ENCODE measurements around the gene KCNG2. TPM values are rescaled to one million over a fixed set of nuclear protein-coding genes. Genes with fewer than 3 reads are reported as not detected.

KCNG2 gene
- total and polyA plus RNA-seq, 12 donors = 0.16 to 0.79 (median 0.24) TPM; not detected in 7

- DNase-seq (no peak), ATAC-seq (no peak)
- TF ChIP-seq, protein P1, sequence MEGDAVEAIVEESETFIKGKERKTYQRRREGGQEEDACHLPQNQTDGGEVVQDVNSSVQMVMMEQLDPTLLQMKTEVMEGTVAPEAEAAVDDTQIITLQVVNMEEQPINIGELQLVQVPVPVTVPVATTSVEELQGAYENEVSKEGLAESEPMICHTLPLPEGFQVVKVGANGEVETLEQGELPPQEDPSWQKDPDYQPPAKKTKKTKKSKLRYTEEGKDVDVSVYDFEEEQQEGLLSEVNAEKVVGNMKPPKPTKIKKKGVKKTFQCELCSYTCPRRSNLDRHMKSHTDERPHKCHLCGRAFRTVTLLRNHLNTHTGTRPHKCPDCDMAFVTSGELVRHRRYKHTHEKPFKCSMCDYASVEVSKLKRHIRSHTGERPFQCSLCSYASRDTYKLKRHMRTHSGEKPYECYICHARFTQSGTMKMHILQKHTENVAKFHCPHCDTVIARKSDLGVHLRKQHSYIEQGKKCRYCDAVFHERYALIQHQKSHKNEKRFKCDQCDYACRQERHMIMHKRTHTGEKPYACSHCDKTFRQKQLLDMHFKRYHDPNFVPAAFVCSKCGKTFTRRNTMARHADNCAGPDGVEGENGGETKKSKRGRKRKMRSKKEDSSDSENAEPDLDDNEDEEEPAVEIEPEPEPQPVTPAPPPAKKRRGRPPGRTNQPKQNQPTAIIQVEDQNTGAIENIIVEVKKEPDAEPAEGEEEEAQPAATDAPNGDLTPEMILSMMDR (IDR thresholded peaks at IDR 0.05) = no peak
- 77% methylated on average over 17 of the region's 17 CpGs for WGBS, 2 donors
- Histone ChIP-seq H3K27ac (no peak overlapping the region), H3K4me3 (no peak overlapping the region), H3K27me3 (peaks cover 0 to 33% (median 28%) of the 10 kb centered on the region in 7 donors), H3K36me3 (no peaks in the 10 kb centered on the region), H3K4me1 (peaks cover 0 to 8% (median 0%) of the 10 kb centered on the region in 9 donors), H3K9me3 (no peaks in the 10 kb centered on the region)
- intact Hi-C loops (cut with DNase I) = no loop called here
These were observed 57.6 kb downstream of the KCNG2 start for GRCh38 chr18:79855147-79855933.

GRCh38 chr18:79856119-79857007 is 58.6 kb downstream of the KCNG2 start:
- TF ChIP-seq, protein P1 (IDR thresholded peaks at IDR 0.05) = no peak
- no peaks in the 10 kb centered on the region for H3K36me3 ChIP-seq
- peaks cover 0 to 33% (median 31%) of the 10 kb centered on the region in 7 donors for H3K27me3 ChIP-seq
- intact Hi-C loops (cut with DNase I) = no loop called here
- ATAC-seq = peak in 1 of 8 donors; percentile 59
- WGBS, 2 donors = 42 to 51% methylated on average over 26 of the region's 26 CpGs
- H3K27ac ChIP-seq = no peak overlapping the region
- DNase-seq = no peak
- peaks cover 0 to 8% (median 0%) of the 10 kb centered on the region in 11 donors for H3K9me3 ChIP-seq
- peaks cover 0 to 8% (median 0%) of the 10 kb centered on the region in 9 donors for H3K4me1 ChIP-seq
- H3K4me3 ChIP-seq = no peak overlapping the region

GRCh38 chr18:79857082-79857671 is 59.4 kb downstream of the KCNG2 start:
- peaks cover 0 to 17% (median 4%) of the 10 kb centered on the region in 11 donors for H3K9me3 ChIP-seq
- H3K4me3 ChIP-seq = no peak overlapping the region
- peaks cover 0 to 39% (median 32%) of the 10 kb centered on the region in 7 donors for H3K27me3 ChIP-seq
- DNase-seq (no peak), ATAC-seq (peak in 3 of 8 donors; percentile 11 to 63 (median 24))
- TF ChIP-seq, protein P1 (IDR thresholded peaks at IDR 0.05) = no peak
- no peak overlapping the region for H3K27ac ChIP-seq
- 40 to 51% methylated on average over 14 of the region's 14 CpGs for WGBS, 2 donors
- no peaks in the 10 kb centered on the region for H3K36me3 ChIP-seq
- H3K4me1 ChIP-seq = peaks cover 0 to 8% (median 0%) of the 10 kb centered on the region in 9 donors
- intact Hi-C loops (cut with DNase I) = no loop called here

DNA sequence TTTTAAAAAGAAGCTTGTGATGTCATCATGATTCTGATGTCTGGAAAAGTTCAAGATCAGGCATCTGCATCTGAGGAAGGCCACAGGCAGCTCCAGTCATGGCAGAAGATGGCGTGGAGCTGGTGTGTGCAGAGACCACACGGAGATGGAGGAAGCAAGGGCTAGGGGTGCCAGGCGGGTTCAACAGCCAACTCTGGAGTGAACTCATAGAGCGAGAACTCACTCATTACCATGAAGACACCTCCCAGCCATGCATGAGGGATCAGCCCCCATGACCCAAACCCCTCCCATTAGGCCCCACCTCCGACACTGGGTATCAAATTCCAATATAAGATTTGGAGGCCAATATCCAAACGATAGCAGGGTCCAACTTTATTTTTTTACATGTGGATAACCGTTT is 61.6 kb downstream of the KCNG2 start:
- Histone ChIP-seq H3K27me3 (peaks cover 0 to 44% (median 39%) of the 10 kb centered on the region in 7 donors), H3K27ac (no peak overlapping the region), H3K9me3 (peaks cover 0 to 24% (median 6%) of the 10 kb centered on the region in 11 donors), H3K4me3 (no peak overlapping the region), H3K36me3 (peaks cover 0 to 6% (median 0%) of the 10 kb centered on the region in 9 donors), H3K4me1 (peaks cover 0 to 8% (median 0%) of the 10 kb centered on the region in 9 donors)
- TF ChIP-seq, protein P1 (IDR thresholded peaks at IDR 0.05) = no peak
- 79 to 81% methylated on average over 7 of the region's 7 CpGs for WGBS, 2 donors
- no peak for ATAC-seq
- intact Hi-C loops (cut with DNase I) = no loop called here
- no peak for DNase-seq
